SH-SY5Y (cell line): ENCODE results near the gene CERS5.

ENCODE experiments used
- GATA2 ChIP-seq: IDR thresholded peaks from 2 replicates; pipeline ENCODE4 v1.6.1; 2011; ENCODE audit warnings: mild to moderate bottlenecking, low read depth, low read length
- GATA3 ChIP-seq: IDR thresholded peaks from 2 replicates; pipeline ENCODE4 v1.6.1; 2011; ENCODE audit warnings: low read depth, mild to moderate bottlenecking, low read length, moderate library complexity

GRCh38 chr12:50089730-50090129 is 77.4 kb downstream of the CERS5 start:
- TF ChIP-seq GATA2 = no peak
- TF ChIP-seq GATA3 = no peak
